Common myeloid progenitor, CD34-positive (primary cell): Measurements from ENCODE around the gene BMP8A.
"Not testable (repeated sequence)": the region's sequence is repeated elsewhere in the genome, so short reads cannot be mapped to it uniquely, and the experiment has no call there.

Experiments
- CTCF ChIA-PET: fragments of 350-600 bp; sonication (Branson Sonifier 250); formaldehyde crosslinking; loops from one replicate; lab custom pipeline; 2021; ENCODE audit warnings: antibody characterized with exemption; lab: Charles Lee
- POLR2A ChIA-PET: fragments of 350-600 bp; sonication (Branson Sonifier 250); formaldehyde crosslinking; loops from one replicate; lab custom pipeline; 2021; ENCODE audit warnings: antibody characterized with exemption; lab: Charles Lee
- DNase-seq, 3 donors: peaks; one replicate each; pipeline versions ENCODE4 v3.0.0 to v3.0.0-alpha.2; 2013
- H3K27ac ChIP-seq, 2 experiments: 1 replicate in 1 of 2; 2 replicates in 1 of 2; pipeline ENCODE4 v1.7.0; 2013; ENCODE audit warnings: inconsistent platforms in 2 of 2, low read length in 2 of 2, mild to moderate bottlenecking in 2 of 2, low read depth in 1 of 2, moderate library complexity in 1 of 2; ENCODE audit not compliant: severe bottlenecking in 2 of 2, insufficient read depth in 1 of 2, poor library complexity in 1 of 2
- H3K27me3 ChIP-seq, 5 experiments: replicated peaks in 2 of 5; 1 replicate in 3 of 5; 2 replicates in 2 of 5; pipeline versions ENCODE4 v1.6.1 to v1.7.0; 2013; ENCODE audit warnings: low read length in 4 of 5, mild to moderate bottlenecking in 2 of 5, moderate library complexity in 2 of 5, inconsistent platforms in 1 of 5; ENCODE audit not compliant: insufficient read depth in 5 of 5, control insufficient read depth in 4 of 5
- H3K36me3 ChIP-seq, 4 experiments: 1 replicate in 2 of 4; 2 replicates in 2 of 4; pipeline versions ENCODE4 v1.6.1 to v1.7.0; 2013; ENCODE audit warnings: low read length in 3 of 4, control low read depth in 1 of 4, mild to moderate bottlenecking in 1 of 4; ENCODE audit not compliant: control insufficient read depth in 4 of 4, insufficient read depth in 4 of 4
- H3K4me1 ChIP-seq, 4 experiments: 1 replicate in 3 of 4; 2 replicates in 1 of 4; pipeline versions ENCODE4 v1.6.1 to v1.7.1; 2013; ENCODE audit warnings: low read length in 3 of 4, mild to moderate bottlenecking in 3 of 4, control low read depth in 1 of 4, inconsistent platforms in 1 of 4, moderate library complexity in 1 of 4; ENCODE audit not compliant: control insufficient read depth in 4 of 4, insufficient read depth in 4 of 4; ENCODE audit errors: control extremely low read depth in 1 of 4
- H3K4me3 ChIP-seq, 7 experiments: 1 replicate in 4 of 7; 2 replicates in 3 of 7; pipeline versions ENCODE4 v1.5.1 to v1.7.0; 2013; ENCODE audit warnings: mild to moderate bottlenecking in 7 of 7, low read length in 6 of 7, moderate library complexity in 6 of 7, inconsistent platforms in 2 of 7, low read depth in 2 of 7, control low read depth in 1 of 7; ENCODE audit not compliant: insufficient read depth in 4 of 7, control insufficient read depth in 1 of 7; ENCODE audit errors: extremely low read depth in 1 of 7
- H3K9me3 ChIP-seq, 5 experiments: 1 replicate in 4 of 5; 2 replicates in 1 of 5; pipeline versions ENCODE4 v1.6.1 to v1.7.1; 2013; ENCODE audit warnings: low read length in 4 of 5, mild to moderate bottlenecking in 2 of 5, inconsistent platforms in 1 of 5, low read depth in 1 of 5, moderate library complexity in 1 of 5; ENCODE audit not compliant: control insufficient read depth in 4 of 5, insufficient read depth in 2 of 5; ENCODE audit errors: control extremely low read depth in 1 of 5
- WGBS: methylation state at CpG from one replicate; pipeline ENCODE4 v1.1.5; 2013; ENCODE audit not compliant: insufficient coverage; 5-methylcytosine and 5-hydroxymethylcytosine counted together

BMP8A gene

GRCh38 chr1:39522221-39522620 lies 30.8 kb downstream of the BMP8A start:
- POLR2A ChIA-PET, H3K27me3 ChIP-seq, H3K4me3 ChIP-seq, DNase-seq, H3K36me3 ChIP-seq, H3K27ac ChIP-seq, CTCF ChIA-PET, H3K9me3 ChIP-seq: not testable (repeated sequence)
- H3K4me1 ChIP-seq: peaks cover 0 to 10% (median 4%) of the 10 kb centered on the region in 4 experiments
- no CpG with 5 or more reads among the region's 10 CpGs for WGBS

- Histone ChIP-seq H3K4me3 (no peak overlapping the region), H3K27me3 (no peaks in the 10 kb centered on the region), H3K9me3 (no peaks in the 10 kb centered on the region), H3K27ac (no peak overlapping the region), H3K36me3 (peaks cover 0 to 13% (median 5%) of the 10 kb centered on the region in 4 experiments), H3K4me1 (peaks cover 0 to 10% (median 4%) of the 10 kb centered on the region in 4 experiments)
- POLR2A ChIA-PET: no interaction called here
- CTCF ChIA-PET: no interaction called here
- DNase-seq: no peak
- WGBS: 98% methylated on average over 22 of the region's 29 CpGs
Measured at GRCh38 chr1:39522661-39523567, 31.5 kb downstream of the BMP8A start.

GRCh38 chr1:39524171-39524570 lies 32.7 kb downstream of the BMP8A start:
- ChIA-PET CTCF (no interaction called here), POLR2A (no interaction called here)
- Histone ChIP-seq H3K27ac (no peak overlapping the region), H3K36me3 (peaks cover 0 to 21% (median 10%) of the 10 kb centered on the region in 4 experiments), H3K4me3 (no peak overlapping the region), H3K9me3 (no peaks in the 10 kb centered on the region), H3K4me1 (peaks cover 0 to 10% (median 4%) of the 10 kb centered on the region in 4 experiments), H3K27me3 (no peaks in the 10 kb centered on the region)
- WGBS: 97% methylated on average over 6 of the region's 6 CpGs
- no peak for DNase-seq

- Histone ChIP-seq H3K27ac (no peak overlapping the region), H3K36me3 (peaks cover 0 to 22% (median 10%) of the 10 kb centered on the region in 4 experiments), H3K4me1 (peaks cover 0 to 11% (median 4%) of the 10 kb centered on the region in 4 experiments), H3K27me3 (no peaks in the 10 kb centered on the region), H3K4me3 (no peak overlapping the region), H3K9me3 (no peaks in the 10 kb centered on the region)
- WGBS: 98% methylated on average over 10 of the region's 15 CpGs
- ChIA-PET CTCF (no interaction called here), POLR2A (no interaction called here)
- DNase-seq: no peak
Measured at GRCh38 chr1:39524591-39525365, 33.3 kb downstream of the BMP8A start.

GRCh38 chr1:39525366-39526165 lies 34.1 kb downstream of the BMP8A start:
- POLR2A ChIA-PET: no interaction called here
- H3K27ac ChIP-seq: no peak overlapping the region
- H3K4me3 ChIP-seq: no peak overlapping the region
- H3K9me3 ChIP-seq: no peaks in the 10 kb centered on the region
- H3K4me1 ChIP-seq: peaks cover 0 to 14% (median 4%) of the 10 kb centered on the region in 4 experiments
- peaks cover 0 to 25% (median 10%) of the 10 kb centered on the region in 4 experiments for H3K36me3 ChIP-seq
- peak; percentile 22 to 72 (median 67) for DNase-seq
- no peaks in the 10 kb centered on the region for H3K27me3 ChIP-seq
- CTCF ChIA-PET: interaction anchor here (1.0 to 1.4 kb wide), 2 partner anchors 12 to 36 kb away, joined by 3 to 4 read pairs; no protein-coding TSS in a partner anchor
- WGBS: 81% methylated on average over 13 of the region's 17 CpGs

GRCh38 chr1:39526466-39527189 lies 35.2 kb downstream of the BMP8A start:
- WGBS: 95% methylated on average over 7 of the region's 11 CpGs

More at GRCh38 chr1:39526466-39527189, 35.2 kb downstream of the BMP8A start:
- H3K9me3 ChIP-seq: no peaks in the 10 kb centered on the region
- H3K36me3 ChIP-seq: peaks cover 0 to 32% (median 11%) of the 10 kb centered on the region in 4 experiments
- DNase-seq: no peak
- no peak overlapping the region for H3K4me3 ChIP-seq
- peaks cover 0 to 14% (median 4%) of the 10 kb centered on the region in 4 experiments for H3K4me1 ChIP-seq
- no peak overlapping the region for H3K27ac ChIP-seq
- H3K27me3 ChIP-seq: no peaks in the 10 kb centered on the region
- ChIA-PET POLR2A (no interaction called here), CTCF (interaction anchor here (1.0 to 1.4 kb wide), 2 partner anchors 11 to 37 kb away, joined by 3 to 4 read pairs; no protein-coding TSS in a partner anchor)
